Activated CD8-positive, alpha-beta T cell treated with anti-CD3 and anti-CD28 coated beads for 36 hours (primary cell): ENCODE results near the gene CBY1. TPM values are rescaled to one million over a fixed set of nuclear protein-coding genes. Genes with fewer than 3 reads are reported as not detected.
"Not testable (repeated sequence)": the region's sequence is repeated elsewhere in the genome, so short reads cannot be mapped to it uniquely, and the experiment has no call there.

Experiments used
- ATAC-seq: fragments of 200-7000 bp; cut with Tn5 transposase; one replicate; pipeline ENCODE4 v1.10.0; 2021; ENCODE audit warnings: mild to moderate bottlenecking, moderate library complexity
- CTCF ChIA-PET: fragments of 350-600 bp; sonication (Branson Sonifier 250); formaldehyde crosslinking; loops from one replicate; lab custom pipeline; 2021; ENCODE audit warnings: antibody characterized with exemption; lab: Charles Lee
- POLR2A ChIA-PET: fragments of 350-600 bp; sonication (Branson Sonifier 250); formaldehyde crosslinking; loops from one replicate; lab custom pipeline; 2021; ENCODE audit warnings: antibody characterized with exemption; lab: Charles Lee
- DNase-seq: peaks from one replicate; pipeline ENCODE4 v3.0.0-alpha.2; 2020
- H3K27ac Mint-ChIP-seq: one replicate; pipeline ENCODE4 v1.8.0; 2021; ENCODE audit warnings: mild to moderate bottlenecking, mixed read lengths
- H3K27me3 Mint-ChIP-seq: one replicate; pipeline ENCODE4 v1.8.0; 2021; ENCODE audit warnings: mixed read lengths
- H3K36me3 Mint-ChIP-seq: one replicate; pipeline ENCODE4 v1.8.0; 2021; ENCODE audit warnings: low read depth, mixed read lengths
- H3K4me1 Mint-ChIP-seq: one replicate; pipeline ENCODE4 v1.8.0; 2021; ENCODE audit warnings: low read depth, mixed read lengths
- H3K4me3 Mint-ChIP-seq: one replicate; pipeline ENCODE4 v1.8.0; 2021; ENCODE audit warnings: mild to moderate bottlenecking, moderate library complexity, mixed read lengths
- H3K9me3 Mint-ChIP-seq: one replicate; pipeline ENCODE4 v1.8.0; 2021; ENCODE audit warnings: mixed read lengths
- CTCF ChIP-seq: fragments of 200-600 bp; IDR thresholded peaks from one replicate; pipeline ENCODE4 v1.8.0; 2022; ENCODE audit warnings: antibody characterized with exemption, mild to moderate bottlenecking
- intact Hi-C: fragments of 100-400 bp; cut with micrococcal nuclease; formaldehyde crosslinking; loops from one replicate; pipeline ENCODE4 v1.10.0; 2022
- total RNA-seq, 2 experiments: library from RNA; stranded (reverse); gene quantifications; one replicate each; pipeline ENCODE4 v1.2.3, GENCODE V29; 2021

CBY1 gene
- total RNA-seq, 2 experiments from 2014 or later: 15.6 to 15.7 TPM

GRCh38 chr22:38611559-38611958 lies 44.9 kb upstream of the CBY1 start:
- ChIA-PET POLR2A (interaction anchor here (0.9 to 1.6 kb wide), 2 partner anchors 9 to 13 kb away, joined by 3 read pairs; no protein-coding TSS in a partner anchor), CTCF (no interaction called here)
- intact Hi-C loops: no loop called here
- no peaks in the 10 kb centered on the region for H3K9me3 Mint-ChIP-seq
- ATAC-seq: no peak
- no peak overlapping the region for H3K27ac Mint-ChIP-seq
- H3K4me1 Mint-ChIP-seq: no peaks in the 10 kb centered on the region
- H3K36me3 Mint-ChIP-seq: no peaks in the 10 kb centered on the region
- H3K4me3 Mint-ChIP-seq: no peak overlapping the region
- no peak for DNase-seq
- no peaks in the 10 kb centered on the region for H3K27me3 Mint-ChIP-seq
- TF ChIP-seq CTCF: no peak

- ChIA-PET POLR2A (interaction anchor here (0.7 to 1.6 kb wide), 4 partner anchors 8 to 213 kb away, joined by 3 read pairs; no protein-coding TSS in a partner anchor), CTCF (no interaction called here)
- Mint-ChIP-seq H3K36me3 (no peaks in the 10 kb centered on the region), H3K4me1 (no peaks in the 10 kb centered on the region), H3K27ac (no peak overlapping the region), H3K4me3 (no peak overlapping the region), H3K27me3 (no peaks in the 10 kb centered on the region), H3K9me3 (no peaks in the 10 kb centered on the region)
- no peak for TF ChIP-seq CTCF
- intact Hi-C loops: no loop called here
- no peak for DNase-seq
- ATAC-seq: no peak
These were observed 44.0 kb upstream of the CBY1 start for GRCh38 chr22:38612217-38613006.

GRCh38 chr22:38613588-38613987 lies 42.9 kb upstream of the CBY1 start:
- ChIA-PET CTCF (interaction anchor here (0.7 to 0.9 kb wide), 2 partner anchors 13 to 648 kb away, joined by 3 read pairs; no protein-coding TSS in a partner anchor), POLR2A (interaction anchor here (0.5 to 0.9 kb wide), 4 partner anchors 11 to 453 kb away, joined by 3 to 4 read pairs (median 3); no protein-coding TSS in a partner anchor)
- Mint-ChIP-seq H3K9me3 (peaks cover 7% of the 10 kb centered on the region), H3K27ac (no peak overlapping the region), H3K36me3 (peaks cover 4% of the 10 kb centered on the region), H3K27me3 (no peaks in the 10 kb centered on the region), H3K4me3 (no peak overlapping the region), H3K4me1 (no peaks in the 10 kb centered on the region)
- intact Hi-C loops: no loop called here
- TF ChIP-seq CTCF: no peak
- DNase-seq (no peak), ATAC-seq (no peak)

GRCh38 chr22:38614332-38615063 lies 41.9 kb upstream of the CBY1 start:
- no peak for TF ChIP-seq CTCF

GRCh38 chr22:38615064-38615405 lies 41.4 kb upstream of the CBY1 start:
- DNase-seq, intact Hi-C loops, H3K4me3 Mint-ChIP-seq, H3K27ac Mint-ChIP-seq, H3K27me3 Mint-ChIP-seq, CTCF ChIA-PET, H3K4me1 Mint-ChIP-seq, ATAC-seq, H3K36me3 Mint-ChIP-seq: not testable (repeated sequence)
- peaks cover 10% of the 10 kb centered on the region for H3K9me3 Mint-ChIP-seq
- POLR2A ChIA-PET: interaction anchor here (1.1 kb wide), 1 partner anchor 76 kb away, joined by 3 read pairs; no protein-coding TSS in a partner anchor

More at GRCh38 chr22:38614332-38615063, 41.9 kb upstream of the CBY1 start:
- H3K4me1 Mint-ChIP-seq: no peaks in the 10 kb centered on the region
- intact Hi-C loops: no loop called here
- H3K36me3 Mint-ChIP-seq: peaks cover 6% of the 10 kb centered on the region
- CTCF ChIA-PET: interaction anchor here (0.9 kb wide), 1 partner anchor 12 kb away, joined by 3 read pairs; no protein-coding TSS in a partner anchor
- no peak overlapping the region for H3K4me3 Mint-ChIP-seq
- POLR2A ChIA-PET: interaction anchor here (0.9 to 1.1 kb wide), 2 partner anchors 10 to 77 kb away, joined by 3 read pairs; no protein-coding TSS in a partner anchor
- H3K9me3 Mint-ChIP-seq: peaks cover 10% of the 10 kb centered on the region
- DNase-seq: no peak
- no peak for ATAC-seq
- H3K27me3 Mint-ChIP-seq: no peaks in the 10 kb centered on the region
- no peak overlapping the region for H3K27ac Mint-ChIP-seq
